ELR (cell line): ENCODE results near the gene SRP68.
A peak's percentile ranks its signal among the peaks of the same experiment; 100 is the strongest.
"Not testable (repeated sequence)": the region's sequence is repeated elsewhere in the genome, so short reads cannot be mapped to it uniquely, and the experiment has no call there.

ENCODE experiments used
- DNase-seq: peaks from one replicate; pipeline ENCODE4 v3.0.0-alpha.2; 2015; ENCODE audit warnings: low read depth

The SRP68 gene

DNA sequence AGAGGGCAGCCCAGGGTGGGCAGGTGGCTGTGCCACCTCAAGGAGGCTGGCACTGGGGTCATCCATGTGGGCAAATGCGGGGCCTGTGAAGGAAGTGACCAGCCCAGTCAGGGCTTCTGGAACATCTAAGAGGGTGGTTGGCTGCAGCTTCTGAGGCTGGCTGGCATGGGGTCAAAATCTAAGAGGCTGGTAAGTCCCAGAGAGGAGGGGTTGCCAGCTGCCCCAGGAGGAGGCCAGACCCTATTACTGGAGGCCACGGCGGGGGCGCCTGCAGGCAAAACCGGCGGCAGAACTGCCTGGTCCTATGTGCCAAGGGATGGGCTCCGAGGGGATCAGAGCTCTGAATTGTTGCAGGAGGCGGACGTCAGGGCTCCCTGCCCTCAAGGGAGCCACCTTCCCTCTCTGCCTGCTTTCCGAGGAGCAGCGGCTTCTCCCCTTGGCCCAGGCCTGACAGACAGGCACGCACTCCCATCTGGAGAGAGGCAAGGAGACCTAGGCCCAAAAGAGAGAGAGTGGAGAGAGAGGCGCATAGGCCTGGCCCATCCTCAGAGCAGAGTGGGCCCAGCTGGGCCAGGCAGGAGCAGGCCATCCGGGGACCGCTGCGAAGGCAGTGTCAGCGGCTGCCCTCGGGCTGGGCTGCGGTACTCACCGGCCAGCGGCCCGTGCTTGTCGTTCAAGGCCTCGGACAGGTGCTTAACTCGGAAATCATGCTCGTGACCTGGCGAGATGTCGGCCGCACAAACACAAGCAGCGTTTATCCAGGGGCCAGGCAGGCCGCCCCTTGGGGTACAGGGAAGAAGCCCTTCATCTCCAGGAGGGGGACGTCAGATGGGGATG is 17.6 kb upstream of the SRP68 start:
- DNase-seq, result no peak

DNA sequence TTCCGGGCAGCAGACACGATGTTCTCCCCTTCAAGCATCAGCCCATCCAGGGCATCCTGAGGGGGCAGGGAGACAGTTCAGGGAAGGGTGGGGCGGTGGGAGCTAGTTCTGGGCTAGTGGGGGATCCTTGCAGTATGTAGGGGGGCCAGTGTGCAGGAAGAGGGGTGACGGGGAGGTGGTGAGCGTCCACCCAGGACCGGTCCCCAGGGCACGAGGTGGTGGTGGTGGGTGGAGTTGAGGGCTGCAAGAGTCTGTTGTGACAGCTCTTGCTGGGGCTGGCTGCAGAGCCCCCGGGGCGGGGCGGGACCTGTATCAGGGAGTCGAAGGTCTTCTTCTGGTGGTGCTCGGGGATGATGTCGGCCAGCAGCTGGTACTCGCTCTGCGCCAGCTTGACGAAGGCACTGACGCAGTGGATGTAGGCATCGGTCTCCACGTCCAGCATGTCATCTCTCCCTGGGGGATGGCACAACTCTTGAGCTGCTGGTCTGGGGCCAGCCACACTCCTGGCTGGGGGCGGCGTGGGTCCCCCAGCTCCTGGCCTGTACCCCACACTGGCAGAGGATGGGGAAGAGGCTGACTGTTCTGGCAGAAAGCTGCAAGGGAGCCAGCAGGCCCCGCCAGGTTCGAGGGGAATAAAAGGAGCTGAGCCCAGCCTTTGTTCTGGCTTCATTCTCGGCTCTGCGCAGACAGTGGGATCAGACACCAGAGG is 16.7 kb upstream of the SRP68 start:
- no peak for DNase-seq

GRCh38 chr17:76088041-76088867 is 15.9 kb upstream of the SRP68 start:
- no peak for DNase-seq

DNA sequence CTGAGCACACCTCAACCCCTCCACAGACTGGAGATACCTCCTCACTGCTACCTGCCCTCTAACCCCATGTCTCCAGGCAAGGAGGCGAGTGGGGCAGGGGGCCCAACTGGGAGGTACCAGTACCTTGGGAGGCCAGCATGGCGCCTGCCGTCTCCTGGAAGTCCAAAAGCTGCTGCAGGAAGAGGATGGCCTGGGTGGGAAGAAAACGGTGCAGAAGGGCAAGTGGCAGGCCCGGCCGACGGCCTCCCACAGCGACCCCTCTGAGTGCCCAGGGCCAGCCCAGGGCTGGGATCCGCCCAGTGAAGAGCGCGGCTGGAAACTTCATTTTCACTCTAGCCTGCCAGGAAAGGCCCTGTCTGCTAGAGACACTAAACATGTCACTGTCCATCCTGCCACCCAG is 15.2 kb upstream of the SRP68 start:
- no peak for DNase-seq

- DNase-seq, result no peak
Measured at GRCh38 chr17:76086384-76086783, 14.1 kb upstream of the SRP68 start.

DNA sequence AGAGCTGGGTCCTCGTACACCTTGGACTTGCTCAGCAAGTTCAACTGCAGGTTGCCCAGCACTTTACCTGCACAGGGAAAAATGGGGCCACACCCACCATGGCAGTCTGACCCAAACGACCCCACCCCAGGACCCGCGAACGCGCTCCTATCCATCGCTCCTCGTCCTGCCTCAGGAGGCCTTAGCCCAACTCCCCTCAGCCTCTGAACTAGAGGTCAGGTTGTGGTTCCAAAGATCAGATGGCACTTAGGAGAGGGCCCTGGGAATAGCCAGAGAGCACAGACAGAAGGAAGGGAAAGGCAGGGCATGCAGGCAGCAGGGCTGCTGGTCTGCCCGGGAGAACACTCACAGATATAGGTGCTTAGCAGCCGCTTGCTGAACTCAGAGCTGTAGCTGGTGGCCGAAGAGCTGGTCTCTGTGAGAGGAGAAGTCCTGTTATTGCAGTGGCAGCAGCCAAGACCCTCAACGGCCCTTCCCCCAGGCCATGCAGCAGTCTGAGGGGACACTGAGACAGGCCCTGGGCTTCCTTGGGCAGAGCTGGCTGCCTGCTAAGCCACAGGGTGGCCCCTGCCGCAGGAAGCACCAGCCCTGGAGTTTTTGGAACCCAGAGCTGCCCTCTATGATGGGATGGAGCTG is 13.5 kb upstream of the SRP68 start:
- DNase-seq, result no peak

GRCh38 chr17:76085066-76085730 is 12.9 kb upstream of the SRP68 start:
- no peak for DNase-seq

DNA sequence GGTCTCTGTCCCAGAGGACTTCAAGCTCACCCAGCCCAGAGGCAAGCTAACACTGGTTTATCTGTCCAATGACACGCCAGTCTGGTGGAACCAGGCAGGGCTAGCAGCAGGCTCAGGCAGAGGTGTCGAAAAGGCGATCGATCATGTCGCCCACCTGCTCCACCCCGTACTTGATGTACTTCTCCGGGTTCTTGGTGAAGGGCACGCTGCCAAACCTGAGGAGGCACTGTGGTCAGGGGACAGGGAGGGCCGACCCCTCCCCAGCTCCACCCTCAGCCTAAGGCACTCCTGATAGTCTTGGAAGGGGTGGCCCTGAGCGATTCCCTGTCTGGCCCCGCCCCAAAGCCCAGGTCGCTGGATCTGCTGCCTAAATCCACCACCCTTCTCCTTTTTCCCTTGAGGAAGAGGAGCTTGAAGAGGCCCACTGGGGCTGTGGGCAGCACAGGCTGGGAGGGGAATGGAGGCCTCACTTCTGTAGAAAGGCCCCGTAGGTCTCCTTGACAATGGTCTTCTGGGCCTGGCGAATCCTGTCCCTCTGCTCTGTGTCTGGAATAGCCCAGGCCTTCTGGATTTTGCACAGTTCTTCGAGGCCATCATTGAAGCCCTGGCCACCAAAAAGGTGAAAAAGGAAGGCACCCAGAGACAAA is 11.3 kb upstream of the SRP68 start:
- no peak for DNase-seq

- DNase-seq, result no peak
Measured at GRCh38 chr17:76082326-76083251, 10.3 kb upstream of the SRP68 start.

- no peak for DNase-seq
Measured at GRCh38 chr17:76081295-76082210, 9.2 kb upstream of the SRP68 start.

DNA sequence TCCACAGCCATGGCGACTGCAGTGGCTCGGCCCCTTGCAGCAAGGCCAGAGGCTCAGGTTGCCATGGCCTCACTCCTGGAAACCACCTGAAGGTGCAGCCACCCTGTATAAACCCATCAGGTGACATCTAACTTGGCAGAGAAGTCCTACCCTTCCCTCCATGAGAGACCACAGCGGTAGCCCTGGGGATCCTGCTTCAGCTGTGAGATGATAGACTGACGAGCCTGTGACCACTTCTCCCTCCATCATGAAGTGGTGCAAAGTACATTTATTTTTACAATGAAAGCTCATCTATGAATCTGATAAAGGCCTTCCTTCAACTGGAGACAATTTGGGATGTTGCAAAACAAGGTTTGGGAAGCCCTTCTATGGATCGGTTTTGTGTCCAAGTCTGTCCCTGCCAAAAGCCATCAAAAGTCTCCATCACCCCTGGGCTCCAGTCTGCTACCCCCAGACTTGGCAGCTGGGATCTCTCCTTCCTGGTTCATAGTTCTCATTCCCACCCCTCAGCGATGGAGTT is 8.5 kb upstream of the SRP68 start:
- no peak for DNase-seq

DNA sequence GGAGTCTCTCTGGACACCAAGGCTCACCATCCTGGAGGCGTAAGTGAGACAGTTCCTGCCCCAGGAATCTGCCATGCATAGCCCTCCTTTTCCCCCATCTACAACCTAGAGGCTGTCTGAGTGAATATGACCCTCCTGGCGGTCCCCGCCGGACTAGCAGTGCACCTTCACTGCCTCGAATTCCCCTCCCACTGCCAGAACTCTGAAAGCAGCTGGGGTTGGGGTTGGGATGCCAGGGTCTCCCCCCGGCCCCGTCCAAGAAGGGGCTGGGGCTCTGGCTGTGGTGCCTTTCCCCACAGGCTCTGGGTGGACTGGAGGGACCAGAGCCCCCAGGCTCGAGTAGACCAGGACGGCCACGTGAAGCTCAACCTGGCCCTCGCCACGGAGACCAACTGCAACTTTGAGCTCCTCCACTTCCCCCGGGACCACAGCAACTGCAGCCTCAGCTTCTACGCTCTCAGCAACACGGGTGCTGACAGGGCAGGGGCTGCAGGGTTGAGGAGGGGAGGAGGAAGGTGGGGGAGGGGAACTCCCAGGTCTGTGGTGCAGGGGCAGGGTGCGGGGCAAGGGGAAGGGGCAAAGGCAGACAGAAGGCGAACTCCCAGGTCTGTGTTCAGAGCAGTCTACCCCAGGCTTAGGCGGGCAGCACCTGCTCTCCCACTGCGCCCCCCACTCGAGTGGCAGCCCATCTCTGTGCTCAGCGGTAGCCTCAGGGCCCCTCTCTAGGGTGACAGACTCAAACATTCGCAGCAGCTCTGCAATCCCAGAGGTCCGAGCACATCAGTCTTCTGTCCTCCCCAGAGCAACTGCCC is 7.8 kb upstream of the SRP68 start:
- DNase-seq, result peak; percentile 58

DNA sequence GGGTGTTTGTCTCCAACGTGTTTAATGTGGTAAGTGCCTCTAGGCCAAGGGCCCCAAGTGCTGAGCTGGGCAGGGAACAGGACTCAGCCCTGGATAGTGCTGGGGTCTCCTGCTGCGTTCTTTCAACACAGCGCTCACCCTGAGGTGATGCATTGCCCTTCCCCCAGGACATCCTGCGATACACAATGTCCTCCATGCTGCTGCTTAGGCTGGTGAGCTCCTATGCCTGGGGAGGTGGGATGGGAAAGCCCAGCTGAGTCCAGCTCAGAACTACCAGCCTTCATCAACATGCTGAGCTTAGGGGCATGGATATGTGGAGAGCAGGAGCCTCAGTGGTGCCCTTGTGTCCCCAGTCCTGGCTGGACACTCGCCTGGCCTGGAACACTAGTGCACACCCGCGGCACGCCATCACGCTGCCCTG is 7.2 kb upstream of the SRP68 start:
- DNase-seq, result peak; percentile 23

- no peak for DNase-seq
Measured at GRCh38 chr17:76078860-76079534, 6.7 kb upstream of the SRP68 start, which contains the start of gene ZACN. TSS of gene ZACN (plus strand) at chr17:76079182. CDS start at chr17:76079265, 83 bp downstream.

GRCh38 chr17:76078370-76078769 is 6.1 kb upstream of the SRP68 start:
- not testable (repeated sequence) for DNase-seq

GRCh38 chr17:76077584-76078110 is 5.3 kb upstream of the SRP68 start:
- DNase-seq, result no peak
